Fibroblast of skin of left biceps (primary cell): Measurements from ENCODE around the gene DPY19L3.
"Not testable (repeated sequence)": the region's sequence is repeated elsewhere in the genome, so short reads cannot be mapped to it uniquely, and the experiment has no call there.

Source experiments
- DNase-seq, 2 experiments: peaks; one replicate each; pipeline ENCODE4 v3.0.0-alpha.2; 2013; ENCODE audit warnings: low read depth in 2 of 2

The DPY19L3 gene

DNA sequence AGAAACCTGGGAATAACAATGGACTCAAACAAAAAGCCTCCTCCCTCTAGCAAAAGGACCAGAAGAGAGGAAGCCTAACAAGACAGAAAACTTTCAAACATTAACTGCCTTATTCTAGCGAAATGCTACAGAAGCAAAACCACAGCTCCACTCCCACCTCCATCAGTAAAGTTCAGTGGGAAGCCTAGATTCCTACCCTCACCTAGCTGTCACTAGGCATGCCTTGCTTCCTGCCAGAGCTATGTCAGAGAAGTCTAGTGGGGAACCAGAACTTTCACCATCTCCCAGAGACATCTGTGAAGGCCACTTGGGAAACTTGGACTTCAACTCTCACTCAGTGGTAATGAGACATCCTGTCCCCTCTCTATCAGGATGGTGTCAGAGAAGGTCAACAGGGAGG, 37.1 kb downstream of the DPY19L3 start:
- no peak for DNase-seq

DNA sequence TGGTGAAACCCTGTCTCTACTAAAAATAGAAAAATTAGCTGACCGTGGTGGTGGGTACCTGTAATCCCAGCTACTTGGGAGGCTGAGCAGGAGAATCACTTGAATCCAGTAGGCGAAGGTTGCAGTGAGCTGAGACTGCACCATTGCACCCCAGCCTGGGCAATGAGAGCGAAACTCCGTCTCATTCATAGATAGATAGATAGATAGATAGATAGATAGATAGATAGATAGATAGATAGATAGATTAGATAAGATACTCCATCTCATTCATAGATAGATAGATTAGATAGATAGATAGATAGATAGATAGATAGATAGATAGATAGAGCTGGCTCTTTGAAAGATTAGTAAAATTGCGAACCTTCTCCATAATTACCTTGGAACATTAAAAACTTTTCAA, 42.0 kb downstream of the DPY19L3 start:
- DNase-seq, result not testable (repeated sequence)

GRCh38 chr19:32448026-32448425, 42.5 kb downstream of the DPY19L3 start:
- no peak for DNase-seq

DNA sequence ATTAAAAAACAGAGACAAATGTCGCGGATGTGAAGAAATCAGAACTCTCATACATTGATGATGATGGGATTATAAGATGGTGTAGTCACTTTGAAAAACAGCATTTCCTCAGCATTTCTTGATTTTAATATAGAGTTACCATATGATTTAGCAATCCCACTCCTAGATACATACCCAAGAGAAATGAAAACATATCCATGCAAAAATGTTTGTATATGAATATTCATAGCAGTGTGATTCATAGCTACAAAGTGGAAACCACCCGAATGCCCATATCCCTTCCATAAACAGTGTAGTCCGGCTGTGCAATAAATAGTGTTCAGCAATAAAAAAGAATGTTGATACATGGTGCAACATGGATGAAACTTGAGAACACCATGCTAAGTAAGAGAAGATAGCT, 44.6 kb downstream of the DPY19L3 start:
- DNase-seq, result no peak

- DNase-seq, result no peak
These were observed 48.2 kb downstream of the DPY19L3 start for GRCh38 chr19:32453736-32454135.

DNA sequence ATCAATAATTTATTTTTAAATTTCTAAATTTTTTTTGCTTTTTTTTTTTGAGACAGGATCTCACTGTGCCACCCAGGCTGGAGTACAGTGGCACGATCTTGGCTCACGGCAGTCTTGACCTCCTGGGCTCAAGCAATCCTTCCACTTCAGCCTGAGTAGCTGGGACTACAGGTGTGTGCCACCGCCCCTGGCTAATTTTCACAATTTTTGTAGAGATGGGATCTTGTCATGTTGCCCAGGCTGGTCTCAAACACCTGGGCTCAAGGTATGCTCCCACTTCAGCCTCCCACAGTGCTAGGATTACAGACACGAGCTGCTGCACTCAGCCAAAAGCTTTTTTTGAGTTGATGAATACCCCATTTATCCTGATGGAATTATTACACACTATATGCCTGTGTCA, 50.8 kb downstream of the DPY19L3 start:
- no peak for DNase-seq

GRCh38 chr19:32457571-32458158, 52.1 kb downstream of the DPY19L3 start:
- no peak for DNase-seq

GRCh38 chr19:32458500-32459123, 53.0 kb downstream of the DPY19L3 start:
- DNase-seq, result no peak

- no peak for DNase-seq
These were observed 53.8 kb downstream of the DPY19L3 start for GRCh38 chr19:32459204-32459865.

- DNase-seq, result no peak
These were observed 54.9 kb downstream of the DPY19L3 start for GRCh38 chr19:32460476-32460875.

GRCh38 chr19:32464279-32464678, 58.7 kb downstream of the DPY19L3 start:
- no peak for DNase-seq

- DNase-seq, result no peak
These were observed 59.6 kb downstream of the DPY19L3 start for GRCh38 chr19:32465176-32465575.

DNA sequence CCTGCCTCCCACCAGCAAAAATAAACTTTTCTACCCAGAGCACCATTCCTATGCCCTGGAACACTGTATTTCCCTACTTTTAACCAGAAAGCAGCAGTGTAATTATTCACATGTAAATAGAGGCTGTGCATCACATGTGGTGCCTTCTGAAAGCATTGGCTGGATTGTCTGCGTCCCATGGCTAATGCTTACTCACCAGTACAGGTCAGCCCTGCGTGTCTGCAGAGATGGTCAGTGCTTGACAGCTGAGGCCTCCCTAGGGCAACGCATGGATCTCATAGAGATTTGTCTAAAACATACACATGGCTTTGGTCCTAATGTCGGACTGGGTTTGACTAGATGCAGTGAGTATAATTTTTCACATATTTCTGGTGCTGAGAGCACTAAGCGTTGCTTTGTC, 64.2 kb downstream of the DPY19L3 start:
- no peak for DNase-seq

DNA sequence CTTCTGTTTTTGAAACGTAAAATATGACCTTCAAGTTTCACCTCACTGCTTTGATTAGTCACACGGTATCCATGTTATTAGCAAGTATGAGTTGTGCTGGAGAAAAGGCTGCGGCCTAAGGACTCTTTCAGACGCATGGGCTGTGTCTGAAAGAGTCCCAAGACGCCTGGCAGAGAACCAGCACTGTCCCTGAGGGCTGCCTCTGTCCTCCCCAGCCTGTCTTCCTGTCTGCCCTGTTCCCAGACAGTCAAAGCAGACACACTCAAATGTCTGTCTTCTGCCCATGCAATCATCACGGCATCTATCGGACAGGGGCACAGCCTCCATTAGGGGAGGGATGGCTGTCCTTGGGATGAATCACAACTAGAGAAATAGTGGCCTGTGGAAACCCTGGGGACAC, 65.5 kb downstream of the DPY19L3 start:
- DNase-seq, result no peak

- no peak for DNase-seq
These were observed 66.2 kb downstream of the DPY19L3 start for GRCh38 chr19:32471811-32472210.

- no peak for DNase-seq
These were observed 69.8 kb downstream of the DPY19L3 start for GRCh38 chr19:32475141-32476031.

GRCh38 chr19:32476032-32476350, 70.4 kb downstream of the DPY19L3 start:
- DNase-seq, result no peak

DNA sequence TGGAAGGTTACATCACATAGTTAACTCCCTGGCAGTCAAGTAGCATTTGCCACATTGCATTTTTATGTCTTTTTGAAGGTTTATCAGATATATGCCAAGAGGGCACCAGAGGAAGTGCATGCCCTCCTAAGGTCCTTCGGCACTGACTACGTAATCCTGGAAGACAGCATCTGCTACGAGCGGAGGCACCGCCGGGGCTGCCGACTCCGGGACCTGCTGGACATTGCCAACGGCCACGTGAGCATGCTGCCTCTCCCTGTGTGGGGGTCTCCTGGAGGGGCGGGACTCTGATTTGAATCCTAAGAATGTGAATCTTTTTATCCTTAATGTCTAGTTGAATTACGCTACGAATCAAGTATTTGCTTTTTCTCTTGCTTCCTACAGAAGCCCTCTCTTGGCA, 74.8 kb downstream of the DPY19L3 start:
- DNase-seq, result no peak

DNA sequence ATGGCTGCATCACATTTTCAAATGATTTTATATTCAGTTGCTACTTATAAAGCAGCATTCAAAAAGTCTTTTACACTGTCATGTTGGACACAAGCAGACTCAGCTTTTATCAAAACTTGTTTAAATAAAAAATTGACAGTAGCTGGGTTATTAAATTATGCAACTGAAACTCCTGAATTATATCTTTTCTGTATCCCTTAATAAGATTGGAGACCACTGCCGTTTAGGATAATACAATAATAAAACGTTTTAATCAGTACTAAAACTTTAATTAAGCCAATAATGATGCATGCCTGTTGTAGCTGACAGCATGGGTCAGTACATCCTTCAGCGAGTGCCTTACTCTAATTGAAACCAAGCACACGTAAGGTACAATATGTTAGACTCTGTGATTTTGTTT, 78.0 kb downstream of the DPY19L3 start:
- DNase-seq, result no peak

GRCh38 chr19:32489971-32490370, 84.4 kb downstream of the DPY19L3 start:
- DNase-seq, result no peak

- DNase-seq, result no peak
These were observed 91.8 kb downstream of the DPY19L3 start for GRCh38 chr19:32497391-32497790.

GRCh38 chr19:32498648-32499200, 93.2 kb downstream of the DPY19L3 start:
- no peak for DNase-seq
